CD4-positive, alpha-beta T cell (primary cell): ENCODE data around the gene PPP2R2B. TPM values are rescaled to one million over a fixed set of nuclear protein-coding genes. Genes with fewer than 3 reads are reported as not detected.

Experiments used
- ATAC-seq: fragments of 200-7000 bp; cut with Tn5 transposase; one replicate; pipeline ENCODE4 v1.10.0; 2022; ENCODE audit warnings: mild to moderate bottlenecking; ENCODE audit not compliant: poor library complexity
- CTCF ChIA-PET: fragments of 350-600 bp; sonication (Branson Sonifier 250); formaldehyde crosslinking; loops from one replicate; lab custom pipeline; 2021; ENCODE audit warnings: antibody characterized with exemption, inconsistent platforms; lab: Charles Lee
- POLR2A ChIA-PET: fragments of 350-600 bp; sonication (Branson Sonifier 250); formaldehyde crosslinking; loops from one replicate; lab custom pipeline; 2021; ENCODE audit warnings: antibody characterized with exemption, inconsistent platforms; lab: Charles Lee
- DNase-seq, 14 experiments: peaks; one replicate each; pipeline ENCODE4 v3.0.0-alpha.2; 2013 to 2020; ENCODE audit warnings: mixed read lengths in 2 of 14
- H3K27ac ChIP-seq, 2 donors: one replicate each; pipeline versions ENCODE4 v1.5.1 to v1.7.0; 2013; ENCODE audit warnings: low read length in 2 of 2, low read depth in 1 of 2, mild to moderate bottlenecking in 1 of 2
- H3K27me3 ChIP-seq, 2 experiments: 1 replicate in 1 of 2; 2 replicates in 1 of 2; pipeline versions ENCODE4 v1.6.1 to v1.7.0; 2013; ENCODE audit warnings: low read length in 2 of 2, control low read depth in 1 of 2, mild to moderate bottlenecking in 1 of 2, moderate library complexity in 1 of 2; ENCODE audit not compliant: insufficient read depth in 2 of 2, control insufficient read depth in 1 of 2
- H3K36me3 ChIP-seq: one replicate; pipeline ENCODE4 v1.6.1; 2013; ENCODE audit warnings: low read length, control low read depth; ENCODE audit not compliant: insufficient read depth
- H3K4me1 ChIP-seq: one replicate; pipeline ENCODE4 v1.6.1; 2013; ENCODE audit warnings: low read length, control low read depth; ENCODE audit not compliant: insufficient read depth
- H3K4me3 ChIP-seq: one replicate; pipeline ENCODE4 v1.5.1; 2013; ENCODE audit warnings: mild to moderate bottlenecking, low read length, moderate library complexity
- H3K9me3 ChIP-seq, 2 experiments: 1 replicate in 1 of 2; 2 replicates in 1 of 2; pipeline versions ENCODE4 v1.6.1 to v1.7.0; 2013; ENCODE audit warnings: low read length in 2 of 2, mild to moderate bottlenecking in 2 of 2, control low read depth in 1 of 2, moderate library complexity in 1 of 2; ENCODE audit not compliant: control insufficient read depth in 1 of 2, insufficient read depth in 1 of 2
- H3K27ac Mint-ChIP-seq: one replicate; pipeline ENCODE4 v1.8.0; 2020; ENCODE audit warnings: mixed read lengths
- H3K27me3 Mint-ChIP-seq: one replicate; pipeline ENCODE4 v1.8.0; 2021; ENCODE audit warnings: mixed read lengths
- H3K36me3 Mint-ChIP-seq: one replicate; pipeline ENCODE4 v1.8.0; 2021; ENCODE audit warnings: low read depth, mixed read lengths
- H3K4me1 Mint-ChIP-seq: one replicate; pipeline ENCODE4 v1.8.0; 2021; ENCODE audit warnings: low read depth, mixed read lengths
- H3K4me3 Mint-ChIP-seq: one replicate; pipeline ENCODE4 v1.8.0; 2020; ENCODE audit warnings: mild to moderate bottlenecking, mixed read lengths
- H3K9me3 Mint-ChIP-seq: one replicate; pipeline ENCODE4 v1.8.0; 2020; ENCODE audit warnings: mixed read lengths
- CTCF ChIP-seq: fragments of 200-600 bp; IDR thresholded peaks from one replicate; pipeline ENCODE4 v1.8.0; 2022; ENCODE audit warnings: antibody characterized with exemption, mild to moderate bottlenecking
- intact Hi-C, 2 experiments: fragments of 100-400 bp; cut with DNase I in 1 of 2; cut with micrococcal nuclease in 1 of 2; formaldehyde crosslinking; loops; one replicate each; pipeline versions ENCODE4 v1.15.1 to v1.9.0; 2023 to 2025; cut with DNase I, micrococcal nuclease
- total RNA-seq, 174 experiments: library from RNA in 2 of 174; stranded (reverse) in 2 of 174; gene quantifications; one replicate each; pipeline ENCODE4 v1.2.3 and lab custom pipeline; 2021 to 2026

PPP2R2B gene
- total RNA-seq, 2 experiments from 2014 or later, result 4.1 to 4.2 TPM

- Mint-ChIP-seq H3K4me1 (no peaks in the 10 kb centered on the region), H3K27ac (no peak overlapping the region), H3K36me3 (no peaks in the 10 kb centered on the region), H3K27me3 (peaks cover 10% of the 10 kb centered on the region), H3K9me3 (peaks cover 8% of the 10 kb centered on the region), H3K4me3 (no peak overlapping the region)
- ChIA-PET POLR2A (no interaction called here), CTCF (no interaction called here)
- H3K4me1 ChIP-seq, result no peaks in the 10 kb centered on the region
- H3K27me3 ChIP-seq, result no peaks in the 10 kb centered on the region
- no peak overlapping the region for H3K4me3 ChIP-seq
- DNase-seq (no peak), ATAC-seq (no peak)
- no peaks in the 10 kb centered on the region for H3K36me3 ChIP-seq
- no peak overlapping the region for H3K27ac ChIP-seq
- TF ChIP-seq CTCF, result no peak
- intact Hi-C loops, result no loop called here
- peaks cover 0 to 9% of the 10 kb centered on the region in 2 experiments for H3K9me3 ChIP-seq
Measured at GRCh38 chr5:146574713-146575112, 303.8 kb downstream of the PPP2R2B start.

- POLR2A ChIA-PET, result no interaction called here
- ATAC-seq, result no peak
- H3K4me1 ChIP-seq, result no peaks in the 10 kb centered on the region
- no peak for TF ChIP-seq CTCF
- H3K27ac ChIP-seq, result no peak overlapping the region
- H3K4me3 ChIP-seq, result no peak overlapping the region
- no peaks in the 10 kb centered on the region for H3K27me3 ChIP-seq
- H3K27ac Mint-ChIP-seq, result no peak overlapping the region
- DNase-seq, result no peak
- no peaks in the 10 kb centered on the region for H3K36me3 Mint-ChIP-seq
- H3K9me3 Mint-ChIP-seq, result no peaks in the 10 kb centered on the region
- no peaks in the 10 kb centered on the region for H3K36me3 ChIP-seq
- H3K9me3 ChIP-seq, result no peaks in the 10 kb centered on the region
- intact Hi-C loops, result no loop called here
- H3K27me3 Mint-ChIP-seq, result peaks cover under 1% of the 10 kb centered on the region
- no peaks in the 10 kb centered on the region for H3K4me1 Mint-ChIP-seq
- CTCF ChIA-PET, result no interaction called here
- no peak overlapping the region for H3K4me3 Mint-ChIP-seq
Measured at GRCh38 chr5:146568161-146568560, 310.4 kb downstream of the PPP2R2B start.

- no peaks in the 10 kb centered on the region for H3K9me3 Mint-ChIP-seq
- H3K27ac Mint-ChIP-seq, result no peak overlapping the region
- H3K4me1 Mint-ChIP-seq, result no peaks in the 10 kb centered on the region
- H3K27ac ChIP-seq, result no peak overlapping the region
- ChIA-PET POLR2A (no interaction called here), CTCF (interaction anchor here (0.8 kb wide), 1 partner anchor 400 kb away, joined by 3 read pairs; no protein-coding TSS in a partner anchor)
- H3K27me3 Mint-ChIP-seq, result no peaks in the 10 kb centered on the region
- no peaks in the 10 kb centered on the region for H3K9me3 ChIP-seq
- peak in 13 of 14 experiments; percentile 4 to 66 (median 12) for DNase-seq
- H3K36me3 Mint-ChIP-seq, result no peaks in the 10 kb centered on the region
- H3K4me1 ChIP-seq, result no peaks in the 10 kb centered on the region
- H3K4me3 ChIP-seq, result no peak overlapping the region
- no peak overlapping the region for H3K4me3 Mint-ChIP-seq
- H3K27me3 ChIP-seq, result peaks cover 0 to 5% of the 10 kb centered on the region in 2 experiments
- intact Hi-C loops, result no loop called here
- ATAC-seq, result peak; percentile 89
- peak; percentile 37 for TF ChIP-seq CTCF
- H3K36me3 ChIP-seq, result no peaks in the 10 kb centered on the region
Measured at GRCh38 chr5:146565764-146566367, 312.7 kb downstream of the PPP2R2B start.
